ENCODE results near the gene RPH3AL.

RPH3AL gene

DNA sequence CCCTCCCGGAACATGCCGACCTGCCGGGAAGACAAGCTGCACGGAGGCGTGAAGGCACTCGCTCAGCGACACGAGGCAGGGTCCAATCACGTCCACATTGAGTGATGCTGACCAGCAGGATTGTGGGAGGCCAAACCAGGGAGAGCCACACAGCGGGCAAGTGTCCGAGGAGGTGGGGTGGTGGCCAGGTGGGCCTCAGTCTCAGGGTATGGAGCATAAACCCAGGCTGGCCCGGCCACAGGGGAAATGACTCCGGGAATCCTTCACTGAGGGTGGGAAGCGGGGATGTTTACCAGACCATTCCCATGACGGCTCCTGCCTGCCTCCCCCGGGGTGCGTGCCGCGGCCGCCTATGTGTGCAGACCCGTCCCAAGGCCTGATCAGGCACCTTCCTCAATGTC lies 62.5 kb downstream of the RPH3AL start:
- TF ChIP-seq, protein P1, sequence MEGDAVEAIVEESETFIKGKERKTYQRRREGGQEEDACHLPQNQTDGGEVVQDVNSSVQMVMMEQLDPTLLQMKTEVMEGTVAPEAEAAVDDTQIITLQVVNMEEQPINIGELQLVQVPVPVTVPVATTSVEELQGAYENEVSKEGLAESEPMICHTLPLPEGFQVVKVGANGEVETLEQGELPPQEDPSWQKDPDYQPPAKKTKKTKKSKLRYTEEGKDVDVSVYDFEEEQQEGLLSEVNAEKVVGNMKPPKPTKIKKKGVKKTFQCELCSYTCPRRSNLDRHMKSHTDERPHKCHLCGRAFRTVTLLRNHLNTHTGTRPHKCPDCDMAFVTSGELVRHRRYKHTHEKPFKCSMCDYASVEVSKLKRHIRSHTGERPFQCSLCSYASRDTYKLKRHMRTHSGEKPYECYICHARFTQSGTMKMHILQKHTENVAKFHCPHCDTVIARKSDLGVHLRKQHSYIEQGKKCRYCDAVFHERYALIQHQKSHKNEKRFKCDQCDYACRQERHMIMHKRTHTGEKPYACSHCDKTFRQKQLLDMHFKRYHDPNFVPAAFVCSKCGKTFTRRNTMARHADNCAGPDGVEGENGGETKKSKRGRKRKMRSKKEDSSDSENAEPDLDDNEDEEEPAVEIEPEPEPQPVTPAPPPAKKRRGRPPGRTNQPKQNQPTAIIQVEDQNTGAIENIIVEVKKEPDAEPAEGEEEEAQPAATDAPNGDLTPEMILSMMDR (IDR thresholded peaks at IDR 0.05; ENCODE audit: insufficient read depth, low read depth, low read length, missing control alignments), result no peak
- no peak for DNase-seq (ENCODE audit: low read depth)
- H3K4me3 ChIP-seq (ENCODE audit: low read length), result no peak overlapping the region

DNA sequence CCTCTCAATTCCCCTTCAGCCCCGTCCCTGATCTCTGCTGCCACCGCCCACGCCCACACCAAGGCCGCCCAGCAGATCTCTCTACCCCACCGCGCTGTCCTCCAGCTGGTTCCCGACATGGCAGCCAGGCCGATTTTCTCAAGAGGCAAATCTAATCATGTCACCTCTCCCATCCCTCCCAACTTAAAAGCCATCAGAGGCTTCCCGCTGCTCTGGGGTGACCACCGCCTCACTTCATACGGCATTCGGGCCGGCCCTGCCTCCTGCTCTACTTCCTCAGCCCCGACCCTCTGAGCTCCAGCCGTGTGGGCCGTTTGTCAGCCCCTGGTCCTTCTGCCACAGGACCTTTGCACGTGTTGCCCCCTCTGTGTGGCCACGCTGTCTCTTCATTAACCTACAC lies 63.2 kb downstream of the RPH3AL start:
- DNase-seq (ENCODE audit: low read depth), result no peak
- TF ChIP-seq, protein P1 (IDR thresholded peaks at IDR 0.05; ENCODE audit: insufficient read depth, low read depth, low read length, missing control alignments), result no peak

DNA sequence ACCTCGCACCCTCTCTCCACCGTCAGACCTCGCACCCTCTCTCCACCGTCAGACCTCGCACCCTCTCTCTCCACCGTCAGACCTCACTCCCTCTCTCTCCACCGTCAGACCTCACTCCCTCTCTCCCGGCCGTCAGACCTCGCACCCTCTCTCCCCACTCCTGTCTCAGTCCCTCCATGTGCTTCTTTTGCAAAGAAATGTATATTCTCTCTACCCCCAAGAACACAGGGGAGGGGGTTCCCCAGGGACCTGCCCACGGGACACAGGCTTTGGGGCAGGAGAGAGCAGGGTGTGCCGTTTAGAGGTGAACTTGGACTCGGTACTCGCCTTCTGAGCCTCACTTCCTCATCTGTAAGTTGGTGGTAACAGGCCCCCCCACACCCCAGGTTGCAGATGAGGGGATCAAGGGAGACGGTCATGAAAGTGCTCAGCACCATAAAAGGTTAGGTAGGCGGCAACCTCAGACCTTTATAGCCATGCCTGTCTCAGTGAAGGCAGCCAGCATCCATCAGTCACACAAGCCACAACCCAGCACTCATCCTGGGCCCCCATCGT lies 63.7 kb downstream of the RPH3AL start:
- no peak for DNase-seq (ENCODE audit: low read depth)
- TF ChIP-seq, protein P1 (IDR thresholded peaks at IDR 0.05; ENCODE audit: insufficient read depth, low read depth, low read length, missing control alignments), result no peak
- H3K4me3 ChIP-seq (ENCODE audit: low read length), result no peak overlapping the region

More for the DNA sequence above, 63.2 kb downstream of the RPH3AL start:
- H3K4me3 ChIP-seq (ENCODE audit: low read length), result no peak overlapping the region

DNA sequence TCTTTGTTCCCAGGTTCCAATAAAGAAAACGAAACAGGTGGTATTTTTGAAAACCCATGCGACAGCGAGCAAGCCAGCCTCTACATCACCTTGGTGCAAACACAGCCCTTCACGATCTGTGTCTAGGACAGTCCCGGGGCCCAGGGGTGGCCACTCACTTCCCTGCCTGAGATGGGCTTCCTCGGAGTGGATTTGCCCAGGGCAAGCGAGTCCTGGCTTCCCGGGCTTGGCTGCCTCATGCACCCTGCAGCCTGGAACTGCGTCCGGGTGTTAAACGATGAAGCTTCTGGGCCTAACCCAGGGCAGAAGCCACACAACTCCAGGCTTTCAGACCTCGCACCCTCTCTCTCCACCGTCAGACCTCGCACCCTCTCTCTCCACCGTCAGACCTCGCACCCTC lies 66.0 kb downstream of the RPH3AL start:
- no peak overlapping the region for H3K4me3 ChIP-seq (ENCODE audit: low read length)
- TF ChIP-seq, protein P1 (IDR thresholded peaks at IDR 0.05; ENCODE audit: insufficient read depth, low read depth, low read length, missing control alignments), result no peak
- DNase-seq (ENCODE audit: low read depth), result no peak

DNA sequence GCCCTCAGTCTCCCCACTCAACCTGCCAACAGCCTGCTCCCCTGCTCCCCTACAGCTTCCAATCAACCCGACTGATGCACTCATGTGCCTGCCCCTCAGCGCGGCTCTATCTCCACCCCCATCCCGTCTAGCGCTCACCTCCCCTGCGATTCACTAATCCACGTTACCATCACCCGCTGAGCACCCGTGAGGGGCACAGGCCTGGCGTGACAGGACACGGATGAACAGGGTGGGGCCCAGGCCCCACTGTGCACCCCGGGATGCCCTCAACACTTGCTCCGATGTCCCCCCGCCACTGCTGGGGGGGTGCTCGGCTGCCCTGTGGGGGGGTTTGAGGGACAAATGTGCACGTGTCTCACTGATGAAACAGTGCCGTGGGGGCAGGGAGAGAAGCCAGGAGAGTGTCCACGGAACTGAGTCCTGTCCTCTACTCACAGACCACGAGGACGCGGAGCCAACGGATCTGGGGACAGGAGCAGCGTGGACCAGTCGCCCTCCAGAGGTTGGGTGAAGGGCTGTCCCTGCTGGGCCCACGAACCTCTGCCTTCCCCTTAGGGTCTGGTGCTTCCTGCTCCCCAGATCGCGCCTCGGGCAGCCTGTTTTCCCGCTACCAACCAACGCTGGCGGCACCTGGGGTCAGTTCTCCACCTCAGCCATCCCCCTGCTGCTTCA lies 66.7 kb downstream of the RPH3AL start:
- TF ChIP-seq, protein P1 (IDR thresholded peaks at IDR 0.05; ENCODE audit: insufficient read depth, low read depth, low read length, missing control alignments), result no peak
- DNase-seq (ENCODE audit: low read depth), result no peak
- no peak overlapping the region for H3K4me3 ChIP-seq (ENCODE audit: low read length)

DNA sequence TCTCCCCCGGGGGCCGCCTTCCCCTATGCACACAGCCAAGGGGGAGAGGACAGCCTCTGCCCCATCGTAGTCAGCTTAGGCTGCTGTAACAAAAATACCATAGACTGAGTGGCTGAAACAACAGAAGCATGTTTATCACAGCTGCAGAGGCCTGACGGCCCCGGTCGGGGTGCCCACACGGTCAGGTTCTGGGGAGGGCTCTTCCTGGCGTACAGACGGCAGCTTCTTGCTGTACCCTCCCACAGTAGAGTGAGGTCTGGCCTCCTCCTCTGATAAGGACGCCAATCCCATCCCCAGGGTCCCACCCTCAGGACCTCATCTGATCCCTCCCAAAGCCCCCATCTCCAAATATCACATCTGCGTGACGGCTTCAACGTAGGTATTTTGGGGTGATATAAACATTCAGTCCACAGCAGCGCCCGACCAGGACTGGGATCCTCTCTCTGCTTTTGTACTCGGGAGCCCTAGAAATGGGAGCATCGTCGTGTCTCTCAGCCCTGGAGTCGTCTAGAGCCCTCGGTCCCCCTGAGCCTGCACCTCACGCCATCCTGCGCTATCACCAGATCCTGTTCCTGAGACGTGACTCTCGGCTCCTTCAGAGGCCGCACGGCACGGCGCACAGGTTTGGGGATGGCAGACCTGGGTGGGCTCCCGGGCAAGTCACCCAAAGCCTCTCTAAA lies 67.8 kb downstream of the RPH3AL start:
- DNase-seq (ENCODE audit: low read depth), result no peak
- TF ChIP-seq, protein P1 (IDR thresholded peaks at IDR 0.05; ENCODE audit: insufficient read depth, low read depth, low read length, missing control alignments), result no peak
- no peak overlapping the region for H3K4me3 ChIP-seq (ENCODE audit: low read length)

Data from epithelial cell of esophagus (primary cell).